Measurements from ENCODE around the gene RGS14.

The RGS14 gene

DNA sequence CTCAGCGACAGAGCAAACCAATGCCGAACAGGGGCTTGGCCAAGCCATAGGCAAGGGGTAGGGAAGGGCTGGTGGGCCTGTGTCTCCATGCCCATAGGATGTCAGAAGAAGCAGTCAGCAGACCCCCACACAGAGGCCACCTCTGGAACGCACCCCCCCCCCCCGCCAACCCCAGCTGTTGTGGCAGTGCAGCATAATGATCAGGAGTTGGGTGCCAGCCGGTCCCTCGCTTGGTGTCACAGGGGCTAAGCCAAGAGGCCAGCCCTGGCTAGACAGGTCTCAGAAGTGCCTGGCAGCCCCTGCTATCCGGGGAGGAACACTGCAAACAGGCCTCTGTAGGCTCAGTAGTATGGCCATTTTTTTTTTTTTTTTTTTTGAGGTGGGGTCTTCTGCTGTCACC is 42.3 kb upstream of the RGS14 start:
- H3K4me3 Mint-ChIP-seq = no peak overlapping the region
- no peak overlapping the region for H3K27ac Mint-ChIP-seq
- no peaks in the 10 kb centered on the region for H3K27me3 Mint-ChIP-seq
- peaks cover 17 to 25% of the 10 kb centered on the region in 2 donors for H3K4me1 Mint-ChIP-seq (ENCODE audit: low read depth in 2 of 2)
- ATAC-seq (replicated peaks) (no peak), DNase-seq (no peak)
- no peaks in the 10 kb centered on the region for H3K9me3 Mint-ChIP-seq
- peaks cover 15% of the 10 kb centered on the region for H3K36me3 Mint-ChIP-seq (ENCODE audit: insufficient read depth)

DNA sequence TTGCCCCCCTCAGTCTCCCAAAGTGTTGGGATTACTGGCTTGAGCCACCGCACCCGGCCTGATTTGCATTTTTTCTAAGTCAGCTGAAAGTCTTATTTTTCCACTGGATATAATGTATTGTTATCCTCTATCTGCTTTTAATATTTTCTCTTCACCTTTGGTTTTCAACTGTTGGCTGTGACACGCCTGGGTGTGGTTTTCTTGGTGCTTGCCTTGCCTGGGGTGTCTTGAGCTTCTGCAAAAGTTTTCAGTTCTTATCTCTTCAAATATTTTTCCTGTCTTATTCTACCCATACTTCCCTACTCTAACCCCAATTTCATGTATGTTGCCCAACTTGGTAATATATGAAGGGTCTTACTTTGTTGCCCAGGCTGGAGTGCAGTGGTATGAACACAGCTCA is 41.7 kb upstream of the RGS14 start:
- Mint-ChIP-seq H3K27ac (peak overlapping the region in 1 of 2 donors; percentile 30), H3K4me3 (no peak overlapping the region)
- no peak for ATAC-seq (replicated peaks)

DNA sequence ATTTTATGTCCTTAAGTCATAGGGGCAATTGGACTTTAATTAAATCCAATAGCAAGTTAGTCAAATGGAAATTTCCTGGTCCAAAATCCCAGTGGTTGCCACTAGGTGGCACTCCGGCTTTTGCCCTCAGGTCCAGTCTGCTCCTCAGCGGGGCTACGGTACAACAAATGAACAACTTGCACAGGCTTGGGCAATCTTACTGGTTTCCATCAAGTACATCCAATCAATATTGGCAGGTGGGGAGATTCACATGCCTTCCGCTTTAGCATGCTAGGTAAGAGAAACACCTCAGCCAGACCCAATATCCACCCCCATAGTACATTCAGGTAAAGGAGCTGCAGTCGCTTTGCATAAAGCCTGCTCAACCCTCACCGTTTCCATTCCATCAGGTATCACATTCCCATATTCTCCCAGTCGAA is 39.8 kb upstream of the RGS14 start:
- Mint-ChIP-seq H3K36me3 (ENCODE audit: insufficient read depth) (peaks cover 13% of the 10 kb centered on the region), H3K4me3 (no peak overlapping the region), H3K27me3 (no peaks in the 10 kb centered on the region), H3K9me3 (no peaks in the 10 kb centered on the region), H3K4me1 (ENCODE audit: low read depth in 2 of 2) (peaks cover 6 to 8% of the 10 kb centered on the region in 2 donors), H3K27ac (no peak overlapping the region)
- ATAC-seq (replicated peaks) (peak; percentile 82), DNase-seq (peak; percentile 66 to 75 (median 67))

More for the DNA sequence above, 41.7 kb upstream of the RGS14 start:
- DNase-seq = no peak
- H3K27me3 Mint-ChIP-seq = no peaks in the 10 kb centered on the region
- H3K36me3 Mint-ChIP-seq (ENCODE audit: insufficient read depth) = peaks cover 14% of the 10 kb centered on the region
- H3K9me3 Mint-ChIP-seq = no peaks in the 10 kb centered on the region
- peaks cover 12 to 19% of the 10 kb centered on the region in 2 donors for H3K4me1 Mint-ChIP-seq (ENCODE audit: low read depth in 2 of 2)

DNA sequence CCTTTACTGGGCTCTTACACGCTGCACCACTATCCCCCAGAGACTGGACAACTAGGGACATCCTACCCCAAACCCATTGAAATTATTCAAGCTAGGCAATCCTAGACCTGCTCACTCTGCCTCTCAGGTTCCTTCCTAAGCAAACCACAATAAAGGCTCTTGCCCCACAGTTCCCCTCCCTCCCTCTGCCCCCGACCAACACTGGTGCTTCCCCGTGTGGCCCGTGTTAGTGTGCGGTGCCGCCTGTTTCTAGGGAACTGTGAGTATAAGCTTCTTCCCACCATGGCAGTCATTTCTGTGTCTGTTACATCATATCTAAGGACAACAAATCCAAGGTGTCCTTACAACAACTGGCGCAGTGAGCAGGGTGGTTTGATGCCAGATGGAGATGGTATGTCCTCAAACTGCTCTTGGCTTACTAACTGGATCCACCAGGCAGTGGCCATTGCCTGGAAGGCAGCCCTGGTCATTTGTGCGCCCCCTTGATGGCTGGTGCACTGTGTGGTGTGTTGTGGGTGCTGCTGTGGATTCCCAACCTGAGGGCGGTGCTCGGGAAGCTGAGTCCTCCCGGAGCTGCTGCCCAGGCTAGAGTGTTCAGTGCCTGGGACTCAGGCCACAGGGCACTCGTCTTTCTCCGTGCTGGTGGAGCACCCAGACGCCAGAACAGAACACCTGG is 37.7 kb upstream of the RGS14 start:
- Mint-ChIP-seq H3K4me1 (ENCODE audit: low read depth in 2 of 2) (peaks cover 6 to 8% of the 10 kb centered on the region in 2 donors), H3K4me3 (no peak overlapping the region), H3K9me3 (no peaks in the 10 kb centered on the region), H3K27me3 (no peaks in the 10 kb centered on the region), H3K27ac (no peak overlapping the region), H3K36me3 (ENCODE audit: insufficient read depth) (peaks cover 13% of the 10 kb centered on the region)
- no peak for DNase-seq
- no peak for ATAC-seq (replicated peaks)

DNA sequence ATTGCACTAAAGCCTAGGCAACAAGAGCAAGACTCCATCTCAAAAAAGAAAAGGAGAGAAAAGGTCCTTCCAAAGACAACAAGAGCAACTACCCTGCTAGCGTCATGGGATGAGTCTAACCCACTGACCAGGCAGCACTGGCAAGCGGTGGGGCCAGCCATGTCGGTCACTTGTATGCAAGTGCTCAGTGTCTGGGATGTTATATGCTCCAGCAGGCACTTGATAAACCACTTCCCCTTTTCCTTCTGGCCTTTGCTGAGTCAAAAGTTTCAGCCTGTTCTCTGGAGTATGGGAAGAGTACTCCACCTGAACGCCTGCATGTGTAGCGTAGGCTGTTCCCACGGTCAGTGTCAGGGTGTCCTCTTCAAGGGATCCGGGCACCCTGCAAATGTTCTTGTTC is 36.8 kb upstream of the RGS14 start:
- Mint-ChIP-seq H3K36me3 (ENCODE audit: insufficient read depth) (peaks cover 13% of the 10 kb centered on the region), H3K4me1 (ENCODE audit: low read depth in 2 of 2) (peaks cover 6 to 10% of the 10 kb centered on the region in 2 donors), H3K27ac (no peak overlapping the region), H3K4me3 (no peak overlapping the region), H3K9me3 (no peaks in the 10 kb centered on the region), H3K27me3 (no peaks in the 10 kb centered on the region)
- no peak for DNase-seq
- no peak for ATAC-seq (replicated peaks)

DNA sequence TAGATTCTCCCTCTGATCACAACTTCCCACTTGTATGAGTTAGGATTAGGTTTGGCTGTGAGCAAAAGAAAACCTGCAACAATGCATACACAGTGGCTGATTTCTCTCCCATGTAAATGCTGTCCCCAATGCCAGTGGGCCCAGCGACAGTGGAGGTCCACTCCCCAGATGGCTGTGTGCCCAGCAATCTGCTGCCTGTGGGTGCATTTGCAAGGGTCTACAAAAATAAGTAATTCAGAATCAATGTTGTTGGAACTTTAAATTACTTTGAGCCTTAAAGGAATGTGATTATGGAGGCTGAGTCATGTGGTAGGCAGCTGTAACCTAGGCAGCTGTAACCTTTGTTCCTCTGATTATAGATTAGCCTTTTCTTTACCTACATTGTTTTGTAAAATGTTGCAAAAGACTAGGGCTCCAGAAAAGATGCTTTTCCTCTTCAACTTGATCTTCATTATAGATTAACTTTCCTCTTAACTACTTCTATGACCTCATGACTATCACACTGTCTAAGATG is 31.8 kb upstream of the RGS14 start:
- Mint-ChIP-seq H3K27me3 (no peaks in the 10 kb centered on the region), H3K4me3 (peak overlapping the region in 1 of 2 donors; percentile 49), H3K27ac (peak overlapping the region in 1 of 2 donors; percentile 35), H3K9me3 (no peaks in the 10 kb centered on the region), H3K36me3 (ENCODE audit: insufficient read depth) (peaks cover 20% of the 10 kb centered on the region), H3K4me1 (ENCODE audit: low read depth in 2 of 2) (peaks cover 9 to 14% of the 10 kb centered on the region in 2 donors)
- DNase-seq = no peak
- ATAC-seq (replicated peaks) = no peak

DNA sequence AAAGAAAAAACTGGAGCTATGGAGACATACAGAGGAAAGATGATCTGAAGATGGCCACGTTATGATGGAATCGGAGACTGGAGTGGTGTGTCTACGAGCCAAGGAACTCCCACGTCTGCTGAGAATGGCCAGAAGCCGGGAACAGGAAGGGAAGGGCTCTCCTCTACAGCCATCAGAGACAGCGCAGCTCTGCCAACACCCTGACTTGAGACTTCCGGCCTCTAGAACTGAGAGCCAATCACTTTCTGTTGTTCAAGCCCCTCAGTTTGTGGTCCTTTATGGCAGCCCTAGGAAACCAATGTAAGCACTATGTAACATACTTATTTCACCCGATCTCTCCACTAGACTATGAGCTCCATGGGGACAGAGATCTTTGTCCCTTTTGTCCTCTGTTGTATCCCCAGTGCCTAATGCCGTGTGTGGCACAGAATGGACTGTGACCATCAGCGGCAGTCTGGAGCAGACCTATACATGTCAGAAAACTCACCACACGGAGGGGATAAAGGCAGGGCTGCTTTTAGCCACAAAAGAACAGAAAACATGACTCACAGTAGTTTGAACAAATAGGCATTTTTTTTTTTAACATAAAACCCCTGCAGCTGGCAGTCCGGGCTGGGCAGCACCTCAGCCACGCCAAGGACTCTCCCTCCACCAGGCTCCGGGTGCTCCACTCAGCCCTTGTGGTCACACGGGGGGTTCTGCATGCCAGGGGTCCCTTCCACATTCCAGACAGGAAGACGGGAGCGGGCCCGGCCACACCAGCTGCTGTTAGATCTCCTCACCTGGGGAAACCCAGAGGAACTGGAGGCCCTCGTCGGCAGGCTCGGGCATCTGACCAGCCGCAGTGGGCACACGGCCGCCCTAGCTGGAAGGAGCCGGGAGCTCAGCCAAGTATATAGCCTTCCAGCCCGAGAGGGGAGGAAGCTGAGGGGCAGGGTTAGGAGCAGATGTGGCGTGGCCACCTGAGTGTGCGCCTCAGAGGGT is 29.9 kb upstream of the RGS14 start:
- Mint-ChIP-seq H3K27me3 (no peaks in the 10 kb centered on the region), H3K4me1 (ENCODE audit: low read depth in 2 of 2) (peaks cover 16 to 26% of the 10 kb centered on the region in 2 donors), H3K27ac (peak overlapping the region; percentile 76 to 90), H3K4me3 (peak overlapping the region; percentile 49 to 66), H3K36me3 (ENCODE audit: insufficient read depth) (peaks cover 29% of the 10 kb centered on the region), H3K9me3 (no peaks in the 10 kb centered on the region)
- ATAC-seq (replicated peaks) (peak; percentile 84), DNase-seq (peak in 1 of 3 experiments; percentile 39)

DNA sequence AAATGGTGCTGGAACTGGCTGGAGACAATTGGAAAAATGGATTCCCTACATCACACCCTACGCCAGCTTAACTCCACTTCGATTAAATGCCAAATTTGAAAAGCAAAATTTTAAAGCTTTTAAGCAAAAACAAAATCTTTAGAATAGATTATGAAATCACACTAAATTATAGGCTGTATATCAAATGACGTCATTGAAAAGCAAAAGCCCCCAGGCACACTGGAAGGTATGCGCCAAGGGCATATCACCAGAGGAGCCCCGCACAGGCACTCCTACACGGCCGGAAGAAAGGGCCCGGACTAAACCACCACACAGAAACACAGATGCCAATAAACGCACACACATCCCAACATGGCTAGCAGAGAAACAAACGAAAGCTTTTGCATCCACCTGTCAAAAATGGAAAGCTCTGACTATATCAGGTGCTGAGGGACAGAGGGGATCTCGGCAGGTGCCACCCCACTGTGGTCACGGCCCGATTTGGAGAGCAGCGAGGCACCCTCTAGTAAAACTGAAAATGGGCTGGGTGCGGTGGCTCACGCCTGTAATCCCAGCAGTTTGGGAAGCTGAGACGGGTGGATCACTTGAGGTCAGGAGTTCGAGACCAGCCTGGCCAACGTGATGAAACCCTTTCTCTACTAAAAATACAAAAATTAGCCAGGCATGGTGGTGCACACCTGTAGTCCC is 29.0 kb upstream of the RGS14 start:
- Mint-ChIP-seq H3K4me3 (peak overlapping the region in 1 of 2 donors; percentile 66), H3K9me3 (no peaks in the 10 kb centered on the region), H3K36me3 (ENCODE audit: insufficient read depth) (peaks cover 38% of the 10 kb centered on the region), H3K4me1 (ENCODE audit: low read depth in 2 of 2) (peaks cover 18 to 31% of the 10 kb centered on the region in 2 donors), H3K27ac (peak overlapping the region; percentile 76 to 90), H3K27me3 (no peaks in the 10 kb centered on the region)
- ATAC-seq (replicated peaks) (no peak), DNase-seq (no peak)

DNA sequence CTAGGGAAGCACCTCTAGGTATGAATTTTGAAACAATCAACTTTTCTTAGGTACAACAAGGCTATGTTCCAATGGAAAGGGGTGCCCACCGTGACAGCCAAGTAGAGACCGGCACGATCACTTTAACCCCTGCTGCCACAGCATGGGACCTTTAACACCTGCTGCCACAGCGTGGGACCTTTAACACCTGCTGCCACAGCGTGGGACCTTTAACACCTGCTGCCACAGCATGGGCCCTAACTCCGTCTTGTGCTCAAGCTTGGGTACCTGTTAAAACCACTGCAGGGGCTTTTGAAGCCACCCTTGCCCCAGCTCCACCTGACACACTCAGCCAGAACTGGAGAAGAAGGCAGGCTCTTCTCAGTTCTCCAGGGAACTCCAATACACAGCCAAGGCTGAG is 27.8 kb upstream of the RGS14 start:
- Mint-ChIP-seq H3K4me3 (no peak overlapping the region), H3K9me3 (no peaks in the 10 kb centered on the region), H3K4me1 (ENCODE audit: low read depth in 2 of 2) (peaks cover 22 to 36% of the 10 kb centered on the region in 2 donors), H3K27ac (peak overlapping the region in 1 of 2 donors; percentile 90), H3K36me3 (ENCODE audit: insufficient read depth) (peaks cover 46% of the 10 kb centered on the region), H3K27me3 (no peaks in the 10 kb centered on the region)
- DNase-seq = no peak
- ATAC-seq (replicated peaks) = no peak

DNA sequence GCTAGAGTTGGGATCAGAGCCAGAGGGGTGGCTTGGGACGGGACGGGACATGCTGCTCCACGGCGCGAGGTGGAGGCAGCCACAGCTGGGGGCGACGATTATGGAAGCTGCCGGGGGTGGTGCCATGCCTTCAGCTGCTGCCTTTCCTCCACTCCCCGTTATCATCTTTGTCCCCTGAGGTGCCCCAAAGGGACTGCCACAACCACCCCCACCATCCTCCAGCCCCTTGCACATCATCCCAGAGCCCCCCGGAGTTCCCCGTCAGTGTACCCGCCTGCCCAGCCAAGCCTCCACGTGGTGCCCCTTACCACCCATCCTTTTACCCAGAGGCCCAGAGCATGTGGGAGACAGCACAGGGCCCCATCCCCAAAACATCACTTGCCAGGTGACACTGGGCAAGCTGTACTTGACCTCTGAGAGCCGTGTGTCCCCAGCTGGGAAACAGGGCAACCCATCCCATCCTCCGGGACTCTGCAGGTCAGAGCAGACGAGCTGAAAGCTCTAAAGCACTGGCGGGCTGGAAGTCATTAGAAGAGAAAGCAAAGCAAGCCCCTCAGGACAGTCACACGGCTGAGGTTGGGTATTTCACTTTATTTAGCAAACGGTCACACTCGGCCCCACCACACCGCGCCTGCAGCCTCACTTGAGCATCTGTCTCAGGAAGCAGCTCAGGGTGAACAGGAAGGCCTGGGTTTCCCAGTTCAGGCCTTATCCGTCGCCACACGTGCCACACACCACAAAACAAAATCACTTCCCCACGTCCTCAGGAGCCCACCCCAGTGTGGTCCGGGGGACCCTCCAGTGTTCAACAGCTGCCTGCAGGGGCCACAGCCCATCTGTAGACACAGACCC is 26.5 kb upstream of the RGS14 start:
- peak overlapping the region; percentile 73 to 90 for H3K27ac Mint-ChIP-seq
- ATAC-seq (replicated peaks) (peak; percentile 19), DNase-seq (no peak)
- H3K4me1 Mint-ChIP-seq (ENCODE audit: low read depth in 2 of 2) = peaks cover 27 to 36% of the 10 kb centered on the region in 2 donors
- H3K4me3 Mint-ChIP-seq = peak overlapping the region; percentile 7 to 31
- no peaks in the 10 kb centered on the region for H3K9me3 Mint-ChIP-seq
- H3K27me3 Mint-ChIP-seq = no peaks in the 10 kb centered on the region
- peaks cover 57% of the 10 kb centered on the region for H3K36me3 Mint-ChIP-seq (ENCODE audit: insufficient read depth)

DNA sequence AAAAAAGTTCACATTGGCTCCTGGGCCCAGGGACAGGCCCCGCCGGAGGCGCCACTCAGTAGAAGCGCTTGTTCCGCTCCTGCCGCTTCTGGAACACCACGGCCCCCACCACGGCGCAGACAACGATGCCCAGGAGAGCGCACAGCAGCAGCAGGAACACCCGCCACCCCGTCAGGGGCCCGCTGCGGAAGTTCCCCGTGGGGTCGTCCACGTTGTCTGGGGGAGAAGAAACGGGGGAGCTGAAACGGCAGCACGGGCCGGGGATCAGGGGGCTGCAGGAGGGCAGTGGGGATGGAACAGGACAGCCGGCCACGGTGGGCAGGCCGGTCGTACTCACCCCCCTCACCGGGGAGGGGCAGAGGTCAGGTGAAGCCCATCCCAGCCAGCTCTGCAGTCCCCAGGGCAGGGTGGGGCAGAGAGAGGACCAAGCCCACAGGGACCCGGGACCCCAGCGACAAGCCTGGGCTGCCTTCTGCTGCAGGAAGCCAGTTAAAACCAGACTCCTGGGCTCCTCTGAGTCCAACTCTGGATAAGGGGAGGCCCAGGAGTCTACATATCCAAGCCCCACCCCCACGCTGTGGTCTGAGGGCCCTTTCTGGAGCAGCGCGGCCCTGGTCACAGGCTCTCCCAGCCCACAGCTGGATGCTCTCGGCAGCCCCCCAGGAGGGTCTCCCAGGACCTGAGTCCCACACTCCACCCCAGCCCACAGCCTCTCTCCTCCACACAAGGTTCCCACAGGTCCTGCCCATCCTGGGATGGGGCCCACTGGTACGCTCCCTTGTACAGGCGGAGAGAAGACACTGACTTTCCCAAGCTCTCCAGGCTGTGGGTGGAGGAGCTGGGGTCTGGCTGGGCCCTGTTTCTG is 25.5 kb upstream of the RGS14 start:
- H3K27me3 Mint-ChIP-seq = no peaks in the 10 kb centered on the region
- H3K4me3 Mint-ChIP-seq = no peak overlapping the region

DNA sequence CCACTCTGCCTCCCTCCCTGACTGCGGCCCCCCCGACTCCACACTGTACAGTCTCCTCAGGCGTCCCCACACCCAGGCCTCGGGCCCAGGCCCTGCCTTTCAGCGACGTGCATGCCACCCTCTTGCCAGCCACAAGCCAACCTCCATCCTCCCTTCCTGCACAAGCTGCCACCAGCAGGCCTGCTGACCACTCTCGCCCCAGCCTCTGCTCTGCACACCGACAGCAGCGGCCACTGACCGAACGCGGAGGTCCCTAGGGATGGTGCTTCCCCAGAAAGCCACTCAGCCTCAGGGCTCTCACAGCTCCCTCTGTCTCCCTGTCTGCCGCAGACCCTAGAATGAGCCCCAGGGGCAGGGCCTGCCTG is 24.8 kb upstream of the RGS14 start:
- Mint-ChIP-seq H3K27me3 (no peaks in the 10 kb centered on the region), H3K4me3 (no peak overlapping the region), H3K9me3 (no peaks in the 10 kb centered on the region), H3K36me3 (ENCODE audit: insufficient read depth) (peaks cover 62% of the 10 kb centered on the region), H3K27ac (no peak overlapping the region), H3K4me1 (ENCODE audit: low read depth in 2 of 2) (peaks cover 27 to 39% of the 10 kb centered on the region in 2 donors)
- ATAC-seq (replicated peaks) = no peak
- DNase-seq = no peak

More for the DNA sequence above, 25.5 kb upstream of the RGS14 start:
- H3K9me3 Mint-ChIP-seq = no peaks in the 10 kb centered on the region
- DNase-seq = no peak
- H3K27ac Mint-ChIP-seq = peak overlapping the region; percentile 73 to 90
- H3K4me1 Mint-ChIP-seq (ENCODE audit: low read depth in 2 of 2) = peaks cover 31 to 41% of the 10 kb centered on the region in 2 donors
- no peak for ATAC-seq (replicated peaks)
- peaks cover 60% of the 10 kb centered on the region for H3K36me3 Mint-ChIP-seq (ENCODE audit: insufficient read depth)

All from effector memory CD8-positive, alpha-beta T cell (primary cell).